Natural killer cell (primary cell): ENCODE data around the gene ALPK1. TPM values are rescaled to one million over a fixed set of nuclear protein-coding genes. Genes with fewer than 3 reads are reported as not detected.
"Not testable (repeated sequence)": the region's sequence is repeated elsewhere in the genome, so short reads cannot be mapped to it uniquely, and the experiment has no call there.

Experiments
- ATAC-seq, 3 donors: fragments of 150-1000 bp in 2 of 3; fragments of 200-7000 bp in 1 of 3; cut with Tn5 transposase; 1 replicate in 1 of 3; 2 replicates in 2 of 3; pipeline ENCODE4 v1.10.0; 2021; ENCODE audit warnings: mild to moderate bottlenecking in 2 of 3, moderate library complexity in 2 of 3
- DNase-seq, 2 donors: peaks; one replicate each; pipeline versions ENCODE4 v3.0.0 to v3.0.0-alpha.2; 2013 to 2021; ENCODE audit warnings: mixed read lengths in 1 of 2
- H3K27ac ChIP-seq: one replicate; pipeline ENCODE4 v1.5.1; 2013; ENCODE audit warnings: mild to moderate bottlenecking, low read length
- H3K27me3 ChIP-seq: one replicate; pipeline ENCODE4 v1.6.1; 2013; ENCODE audit warnings: low read length; ENCODE audit not compliant: control insufficient read depth, insufficient read depth
- H3K36me3 ChIP-seq: one replicate; pipeline ENCODE4 v1.6.1; 2013; ENCODE audit warnings: low read length; ENCODE audit not compliant: control insufficient read depth, insufficient read depth
- H3K4me1 ChIP-seq: one replicate; pipeline ENCODE4 v1.6.1; 2013; ENCODE audit warnings: low read length; ENCODE audit not compliant: control insufficient read depth, insufficient read depth
- H3K4me3 ChIP-seq: one replicate; pipeline ENCODE4 v1.5.1; 2013; ENCODE audit warnings: low read length
- H3K9me3 ChIP-seq: one replicate; pipeline ENCODE4 v1.6.1; 2013; ENCODE audit warnings: low read length; ENCODE audit not compliant: control insufficient read depth, insufficient read depth
- H3K27ac Mint-ChIP-seq, 2 donors: one replicate each; pipeline ENCODE4 v1.8.0; 2022; ENCODE audit warnings: mild to moderate bottlenecking in 2 of 2, mixed read lengths in 2 of 2, moderate library complexity in 1 of 2
- H3K27me3 Mint-ChIP-seq, 2 donors: one replicate each; pipeline ENCODE4 v1.8.0; 2022; ENCODE audit warnings: low read depth in 2 of 2, mixed read lengths in 2 of 2
- H3K36me3 Mint-ChIP-seq: one replicate; pipeline ENCODE4 v1.8.0; 2022; ENCODE audit warnings: mixed read lengths
- H3K4me1 Mint-ChIP-seq, 2 donors: one replicate each; pipeline ENCODE4 v1.8.0; 2022; ENCODE audit warnings: mixed read lengths in 2 of 2
- H3K4me3 Mint-ChIP-seq: one replicate; pipeline ENCODE4 v1.8.0; 2022; ENCODE audit warnings: mild to moderate bottlenecking, moderate library complexity, mixed read lengths
- H3K9me3 Mint-ChIP-seq, 2 donors: one replicate each; pipeline ENCODE4 v1.8.0; 2022; ENCODE audit warnings: mixed read lengths in 2 of 2
- CTCF ChIP-seq: fragments of 200-600 bp; IDR thresholded peaks from one replicate; pipeline ENCODE4 v1.8.0; 2022; ENCODE audit warnings: antibody characterized with exemption
- WGBS: methylation state at CpG from one replicate; pipeline ENCODE4 v1.1.7; 2013; ENCODE audit warnings: missing lambda C conversion rate; ENCODE audit not compliant: insufficient coverage; 5-methylcytosine and 5-hydroxymethylcytosine counted together
- intact Hi-C: fragments of 100-400 bp; cut with micrococcal nuclease; formaldehyde crosslinking; loops from one replicate; pipeline ENCODE4 v1.14.2; 2022
- total RNA-seq, 4 donors: library from RNA; stranded (reverse); fragments of 120-200 nt in 1 of 4; gene quantifications; one replicate each; pipeline versions ENCODE4 v1.2.3 to v1.2.4, GENCODE V29; 2013 to 2022

ALPK1 gene
- total RNA-seq, 3 donors from 2014 or later (not counting 1 experiment from before 2014, with no cell fraction given): 1.9 to 6.5 (median 3.9) TPM

- no peaks in the 10 kb centered on the region for H3K9me3 ChIP-seq
- Mint-ChIP-seq H3K4me1 (peaks cover 37 to 46% of the 10 kb centered on the region in 2 donors), H3K4me3 (no peak overlapping the region), H3K36me3 (no peaks in the 10 kb centered on the region), H3K9me3 (no peaks in the 10 kb centered on the region), H3K27ac (no peak overlapping the region), H3K27me3 (no peaks in the 10 kb centered on the region)
- TF ChIP-seq CTCF: no peak
- no peak overlapping the region for H3K4me3 ChIP-seq
- peaks cover 10% of the 10 kb centered on the region for H3K36me3 ChIP-seq
- H3K27ac ChIP-seq: no peak overlapping the region
- ATAC-seq: no peak
- 100% methylated on average over 6 of the region's 7 CpGs for WGBS
- no peaks in the 10 kb centered on the region for H3K27me3 ChIP-seq
- intact Hi-C loops: no loop called here
- H3K4me1 ChIP-seq: peaks cover 17% of the 10 kb centered on the region
- DNase-seq: no peak
Observed at GRCh38 chr4:112279882-112280315, 17.3 kb upstream of the ALPK1 start.

GRCh38 chr4:112280386-112281056, 16.6 kb upstream of the ALPK1 start:
- Histone ChIP-seq H3K27me3 (no peaks in the 10 kb centered on the region), H3K4me3 (no peak overlapping the region), H3K4me1 (peaks cover 17% of the 10 kb centered on the region), H3K9me3 (no peaks in the 10 kb centered on the region), H3K27ac (no peak overlapping the region), H3K36me3 (peaks cover 10% of the 10 kb centered on the region)
- 73% methylated on average over 5 of the region's 5 CpGs for WGBS
- intact Hi-C loops: no loop called here
- ATAC-seq (no peak), DNase-seq (no peak)
- Mint-ChIP-seq H3K4me3 (no peak overlapping the region), H3K27ac (no peak overlapping the region), H3K36me3 (no peaks in the 10 kb centered on the region), H3K27me3 (no peaks in the 10 kb centered on the region), H3K4me1 (peaks cover 40 to 48% of the 10 kb centered on the region in 2 donors), H3K9me3 (no peaks in the 10 kb centered on the region)
- no peak for TF ChIP-seq CTCF

- H3K36me3 Mint-ChIP-seq, H3K27me3 ChIP-seq, DNase-seq, H3K4me3 Mint-ChIP-seq, H3K36me3 ChIP-seq, H3K4me3 ChIP-seq, intact Hi-C loops, H3K9me3 Mint-ChIP-seq, H3K9me3 ChIP-seq, H3K27ac ChIP-seq, H3K27me3 Mint-ChIP-seq, ATAC-seq: not testable (repeated sequence)
- Mint-ChIP-seq H3K4me1 (peaks cover 48 to 60% of the 10 kb centered on the region in 2 donors), H3K27ac (peak overlapping the region; percentile 88 to 89)
- WGBS: 94% methylated on average over 1 of the region's 2 CpGs
- peaks cover 28% of the 10 kb centered on the region for H3K4me1 ChIP-seq
Observed at GRCh38 chr4:112281895-112282398, 15.2 kb upstream of the ALPK1 start.

- H3K4me1 Mint-ChIP-seq: peaks cover 58 to 70% of the 10 kb centered on the region in 2 donors
- ATAC-seq (no peak), DNase-seq (no peak)
- Histone ChIP-seq H3K9me3 (no peaks in the 10 kb centered on the region), H3K27ac (no peak overlapping the region), H3K4me3 (no peak overlapping the region), H3K4me1 (peaks cover 35% of the 10 kb centered on the region), H3K27me3 (no peaks in the 10 kb centered on the region), H3K36me3 (no peaks in the 10 kb centered on the region)
- intact Hi-C loops: no loop called here
- WGBS: 75% methylated on average over 4 of the region's 4 CpGs
- H3K27me3 Mint-ChIP-seq: no peaks in the 10 kb centered on the region
- H3K27ac Mint-ChIP-seq: peak overlapping the region; percentile 88 to 89
- TF ChIP-seq CTCF: no peak
- H3K9me3 Mint-ChIP-seq: no peaks in the 10 kb centered on the region
- H3K36me3 Mint-ChIP-seq: no peaks in the 10 kb centered on the region
- H3K4me3 Mint-ChIP-seq: peak overlapping the region; percentile 58
Observed at GRCh38 chr4:112282860-112283667, 14.1 kb upstream of the ALPK1 start.
